ENCODE measurements around the gene AKR1A1.
A peak's percentile ranks its signal among the peaks of the same experiment; 100 is the strongest.

AKR1A1 gene

DNA sequence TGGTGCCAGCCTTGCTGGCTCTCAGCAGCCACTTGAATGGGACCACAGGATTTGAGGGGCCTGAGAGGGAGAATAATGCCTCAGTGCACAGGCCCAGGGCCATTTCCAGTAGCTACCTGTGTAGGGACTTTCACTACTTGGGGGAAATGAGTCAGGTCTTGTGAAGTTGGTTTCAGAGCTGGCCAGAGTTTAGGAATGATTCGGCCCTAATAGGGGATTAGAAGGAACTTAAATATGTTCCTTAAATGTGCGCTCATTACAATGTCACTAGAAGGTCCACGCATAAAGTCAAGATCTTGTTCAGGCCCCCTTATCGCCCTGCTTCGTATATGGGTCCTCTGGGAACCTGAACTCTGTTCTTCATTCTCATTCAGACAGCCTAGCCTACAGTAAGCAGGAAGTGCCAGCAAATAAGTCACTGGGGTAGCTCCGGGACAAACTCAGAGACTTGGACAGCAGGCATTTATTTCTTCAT is 5.6 kb upstream of the AKR1A1 start:
- TF ChIP-seq, protein P1, sequence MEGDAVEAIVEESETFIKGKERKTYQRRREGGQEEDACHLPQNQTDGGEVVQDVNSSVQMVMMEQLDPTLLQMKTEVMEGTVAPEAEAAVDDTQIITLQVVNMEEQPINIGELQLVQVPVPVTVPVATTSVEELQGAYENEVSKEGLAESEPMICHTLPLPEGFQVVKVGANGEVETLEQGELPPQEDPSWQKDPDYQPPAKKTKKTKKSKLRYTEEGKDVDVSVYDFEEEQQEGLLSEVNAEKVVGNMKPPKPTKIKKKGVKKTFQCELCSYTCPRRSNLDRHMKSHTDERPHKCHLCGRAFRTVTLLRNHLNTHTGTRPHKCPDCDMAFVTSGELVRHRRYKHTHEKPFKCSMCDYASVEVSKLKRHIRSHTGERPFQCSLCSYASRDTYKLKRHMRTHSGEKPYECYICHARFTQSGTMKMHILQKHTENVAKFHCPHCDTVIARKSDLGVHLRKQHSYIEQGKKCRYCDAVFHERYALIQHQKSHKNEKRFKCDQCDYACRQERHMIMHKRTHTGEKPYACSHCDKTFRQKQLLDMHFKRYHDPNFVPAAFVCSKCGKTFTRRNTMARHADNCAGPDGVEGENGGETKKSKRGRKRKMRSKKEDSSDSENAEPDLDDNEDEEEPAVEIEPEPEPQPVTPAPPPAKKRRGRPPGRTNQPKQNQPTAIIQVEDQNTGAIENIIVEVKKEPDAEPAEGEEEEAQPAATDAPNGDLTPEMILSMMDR (IDR thresholded peaks at IDR 0.05; ENCODE audit: low read depth, low read length, poor library complexity, severe bottlenecking), result no peak
- TF ChIP-seq EZH2phosphoT487 (IDR thresholded peaks at IDR 0.05; ENCODE audit: borderline replicate concordance, low read length), result no peak
- Histone ChIP-seq H3K4me1 (ENCODE audit: control insufficient read depth, low read length) (peaks cover 48% of the 10 kb centered on the region), H3K4me2 (ENCODE audit: low read length) (peak overlapping the region; percentile 19), H3K4me3 (ENCODE audit: low read length) (no peak overlapping the region), H3F3A (ENCODE audit: control insufficient read depth, insufficient read depth) (peaks cover 17% of the 10 kb centered on the region), H3K9me2 (replicated peaks; ENCODE audit: control insufficient read depth, low read length) (no peaks in the 10 kb centered on the region), H3K36me3 (ENCODE audit: control insufficient read depth, low read length) (no peaks in the 10 kb centered on the region), H3K9me3 (ENCODE audit: control insufficient read depth, insufficient read depth, low read length) (no peaks in the 10 kb centered on the region), H3K79me2 (ENCODE audit: control insufficient read depth, low read length) (no peaks in the 10 kb centered on the region), H4K20me1 (ENCODE audit: control insufficient read depth, insufficient read depth, low read depth, low read length) (no peaks in the 10 kb centered on the region), H3K27ac (ENCODE audit: low read depth, low read length) (no peak overlapping the region), H3K27me3 (ENCODE audit: control insufficient read depth, low read length) (no peaks in the 10 kb centered on the region)

DNA sequence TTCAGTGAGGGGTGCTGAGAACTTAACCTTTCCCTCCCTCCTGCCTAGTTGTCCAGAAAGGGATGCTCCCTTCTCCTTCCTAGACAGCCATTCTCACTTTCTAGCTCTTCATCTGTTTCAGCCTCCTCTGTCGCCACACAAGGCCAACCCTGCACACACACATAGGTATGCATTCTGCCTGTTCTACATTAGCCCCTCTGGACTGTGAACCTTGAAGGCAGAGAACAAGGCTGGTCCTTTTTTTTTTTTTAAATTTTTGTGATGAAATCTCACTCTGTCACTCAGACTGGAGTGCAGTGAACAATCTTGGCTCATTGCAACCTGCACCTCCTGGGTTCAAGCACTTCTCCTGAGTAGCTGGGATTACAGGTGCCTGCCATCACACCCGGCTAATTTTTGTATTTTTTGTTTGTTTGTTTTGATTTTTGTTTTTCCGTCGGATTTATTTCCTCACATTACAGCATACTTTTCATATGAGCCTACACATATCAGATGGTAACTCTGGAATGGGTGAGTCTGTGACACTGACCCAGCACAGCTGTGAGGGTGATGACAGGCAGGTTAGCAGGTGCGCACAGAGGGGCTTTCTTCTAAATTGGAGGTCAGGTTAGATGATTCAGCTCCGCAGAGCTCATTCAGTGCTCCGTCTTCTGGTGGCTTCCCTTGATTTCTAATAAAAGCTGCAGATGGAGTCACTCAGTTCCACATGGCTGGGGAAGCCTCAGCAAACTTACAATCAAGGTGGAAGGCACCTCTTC is 4.9 kb upstream of the AKR1A1 start:
- Histone ChIP-seq H4K20me1 (ENCODE audit: control insufficient read depth, insufficient read depth, low read depth, low read length) (no peaks in the 10 kb centered on the region), H3K36me3 (ENCODE audit: control insufficient read depth, low read length) (no peaks in the 10 kb centered on the region), H3K9me2 (replicated peaks; ENCODE audit: control insufficient read depth, low read length) (no peaks in the 10 kb centered on the region), H3F3A (ENCODE audit: control insufficient read depth, insufficient read depth) (peaks cover 15% of the 10 kb centered on the region), H3K4me2 (ENCODE audit: low read length) (peak overlapping the region; percentile 19), H3K9me3 (ENCODE audit: control insufficient read depth, insufficient read depth, low read length) (no peaks in the 10 kb centered on the region), H3K4me3 (ENCODE audit: low read length) (peak overlapping the region; percentile 0), H3K79me2 (ENCODE audit: control insufficient read depth, low read length) (peaks cover 1% of the 10 kb centered on the region), H3K27me3 (ENCODE audit: control insufficient read depth, low read length) (no peaks in the 10 kb centered on the region), H3K4me1 (ENCODE audit: control insufficient read depth, low read length) (peaks cover 52% of the 10 kb centered on the region), H3K27ac (ENCODE audit: low read depth, low read length) (no peak overlapping the region)
- no peak for TF ChIP-seq EZH2phosphoT487 (IDR thresholded peaks at IDR 0.05; ENCODE audit: borderline replicate concordance, low read length)
- TF ChIP-seq, protein P1 (IDR thresholded peaks at IDR 0.05; ENCODE audit: low read depth, low read length, poor library complexity, severe bottlenecking), result no peak

- Histone ChIP-seq H3F3A (ENCODE audit: control insufficient read depth, insufficient read depth) (0 out of 2 replicates have a peak, but pooled peaks cover 3% of the 10 kb centered on the region), H3K9me3 (ENCODE audit: control insufficient read depth, insufficient read depth, low read length) (no peaks in the 10 kb centered on the region), H3K4me1 (ENCODE audit: control insufficient read depth, low read length) (peaks cover 19% of the 10 kb centered on the region), H3K27me3 (ENCODE audit: control insufficient read depth, low read length) (no peaks in the 10 kb centered on the region), H3K79me2 (ENCODE audit: control insufficient read depth, low read length) (peaks cover 43% of the 10 kb centered on the region), H3K4me2 (ENCODE audit: low read length) (peak overlapping the region; percentile 77), H3K9me2 (replicated peaks; ENCODE audit: control insufficient read depth, low read length) (no peaks in the 10 kb centered on the region), H3K27ac (ENCODE audit: low read depth, low read length) (no peak overlapping the region), H3K36me3 (ENCODE audit: control insufficient read depth, low read length) (peaks cover 32% of the 10 kb centered on the region), H3K4me3 (ENCODE audit: low read length) (peak overlapping the region; percentile 88), H4K20me1 (ENCODE audit: control insufficient read depth, insufficient read depth, low read depth, low read length) (no peaks in the 10 kb centered on the region)
- TF ChIP-seq, protein P1 (IDR thresholded peaks at IDR 0.05; ENCODE audit: low read depth, low read length, poor library complexity, severe bottlenecking), result no peak
- no peak for TF ChIP-seq EZH2phosphoT487 (IDR thresholded peaks at IDR 0.05; ENCODE audit: borderline replicate concordance, low read length)
Measured at GRCh38 chr1:45551684-45552083, 1.1 kb downstream of the AKR1A1 start.
